CD4-positive, alpha-beta T cell (primary cell): Measurements from ENCODE around the gene POLE3. TPM values are rescaled to one million over a fixed set of nuclear protein-coding genes. Genes with fewer than 3 reads are reported as not detected.
A peak's percentile ranks its signal among the peaks of the same experiment; 100 is the strongest.

Experiments
- ATAC-seq: fragments of 200-7000 bp; cut with Tn5 transposase; one replicate; pipeline ENCODE4 v1.10.0; 2022; ENCODE audit warnings: mild to moderate bottlenecking; ENCODE audit not compliant: poor library complexity
- CTCF ChIA-PET: fragments of 350-600 bp; sonication (Branson Sonifier 250); formaldehyde crosslinking; loops from one replicate; lab custom pipeline; 2021; ENCODE audit warnings: antibody characterized with exemption, inconsistent platforms; lab: Charles Lee
- POLR2A ChIA-PET: fragments of 350-600 bp; sonication (Branson Sonifier 250); formaldehyde crosslinking; loops from one replicate; lab custom pipeline; 2021; ENCODE audit warnings: antibody characterized with exemption, inconsistent platforms; lab: Charles Lee
- DNase-seq, 14 experiments: peaks; one replicate each; pipeline ENCODE4 v3.0.0-alpha.2; 2013 to 2020; ENCODE audit warnings: mixed read lengths in 2 of 14
- H3K27ac ChIP-seq, 2 donors: one replicate each; pipeline versions ENCODE4 v1.5.1 to v1.7.0; 2013; ENCODE audit warnings: low read length in 2 of 2, low read depth in 1 of 2, mild to moderate bottlenecking in 1 of 2
- H3K27me3 ChIP-seq, 2 experiments: 1 replicate in 1 of 2; 2 replicates in 1 of 2; pipeline versions ENCODE4 v1.6.1 to v1.7.0; 2013; ENCODE audit warnings: low read length in 2 of 2, control low read depth in 1 of 2, mild to moderate bottlenecking in 1 of 2, moderate library complexity in 1 of 2; ENCODE audit not compliant: insufficient read depth in 2 of 2, control insufficient read depth in 1 of 2
- H3K36me3 ChIP-seq: one replicate; pipeline ENCODE4 v1.6.1; 2013; ENCODE audit warnings: low read length, control low read depth; ENCODE audit not compliant: insufficient read depth
- H3K4me1 ChIP-seq: one replicate; pipeline ENCODE4 v1.6.1; 2013; ENCODE audit warnings: low read length, control low read depth; ENCODE audit not compliant: insufficient read depth
- H3K4me3 ChIP-seq: one replicate; pipeline ENCODE4 v1.5.1; 2013; ENCODE audit warnings: mild to moderate bottlenecking, low read length, moderate library complexity
- H3K9me3 ChIP-seq, 2 experiments: 1 replicate in 1 of 2; 2 replicates in 1 of 2; pipeline versions ENCODE4 v1.6.1 to v1.7.0; 2013; ENCODE audit warnings: low read length in 2 of 2, mild to moderate bottlenecking in 2 of 2, control low read depth in 1 of 2, moderate library complexity in 1 of 2; ENCODE audit not compliant: control insufficient read depth in 1 of 2, insufficient read depth in 1 of 2
- H3K27ac Mint-ChIP-seq: one replicate; pipeline ENCODE4 v1.8.0; 2020; ENCODE audit warnings: mixed read lengths
- H3K27me3 Mint-ChIP-seq: one replicate; pipeline ENCODE4 v1.8.0; 2021; ENCODE audit warnings: mixed read lengths
- H3K36me3 Mint-ChIP-seq: one replicate; pipeline ENCODE4 v1.8.0; 2021; ENCODE audit warnings: low read depth, mixed read lengths
- H3K4me1 Mint-ChIP-seq: one replicate; pipeline ENCODE4 v1.8.0; 2021; ENCODE audit warnings: low read depth, mixed read lengths
- H3K4me3 Mint-ChIP-seq: one replicate; pipeline ENCODE4 v1.8.0; 2020; ENCODE audit warnings: mild to moderate bottlenecking, mixed read lengths
- H3K9me3 Mint-ChIP-seq: one replicate; pipeline ENCODE4 v1.8.0; 2020; ENCODE audit warnings: mixed read lengths
- CTCF ChIP-seq: fragments of 200-600 bp; IDR thresholded peaks from one replicate; pipeline ENCODE4 v1.8.0; 2022; ENCODE audit warnings: antibody characterized with exemption, mild to moderate bottlenecking
- intact Hi-C, 2 experiments: fragments of 100-400 bp; cut with DNase I in 1 of 2; cut with micrococcal nuclease in 1 of 2; formaldehyde crosslinking; loops; one replicate each; pipeline versions ENCODE4 v1.15.1 to v1.9.0; 2023 to 2025; cut with DNase I, micrococcal nuclease
- total RNA-seq, 174 experiments: library from RNA in 2 of 174; stranded (reverse) in 2 of 174; gene quantifications; one replicate each; pipeline ENCODE4 v1.2.3 and lab custom pipeline; 2021 to 2026

POLE3 gene
- total RNA-seq, 2 experiments from 2014 or later: 63.6 to 64.9 TPM

GRCh38 chr9:113376634-113377567 is 33.6 kb downstream of the POLE3 start, which contains the start of gene HDHD3:
HDHD3 (minus strand) TSS chr9:113376986; CDS start chr9:113374354, 2,632 bp downstream.
- intact Hi-C loops: loop anchor here (1.0 to 2.0 kb wide), 4 partner anchors 24 to 102 kb away; partner anchors contain the start of genes ALAD (in 1 of the 2), C9orf43 (in 1 of the 2), CDC26 (in 1 of the 2) and POLE3 (in 1 of the 2)
- CTCF ChIA-PET: interaction anchor here (2.4 kb wide), 1 partner anchor 24 kb away, joined by 8 read pairs; the partner anchor contains the start of gene ALAD
- peak within 1 kb of the TSS; percentile 87 for H3K4me3 Mint-ChIP-seq

GRCh38 chr9:113375057-113376023 is 35.1 kb downstream of the POLE3 start:
- no peaks in the 10 kb centered on the region for H3K9me3 Mint-ChIP-seq
- Histone ChIP-seq H3K4me1 (peaks cover 23% of the 10 kb centered on the region), H3K36me3 (peaks cover 27% of the 10 kb centered on the region), H3K27me3 (no peaks in the 10 kb centered on the region), H3K4me3 (peak overlapping the region; percentile 96), H3K27ac (no peak overlapping the region), H3K9me3 (no peaks in the 10 kb centered on the region)
- peak overlapping the region; percentile 87 for H3K4me3 Mint-ChIP-seq
- intact Hi-C loops: loop anchor here (1.0 to 2.0 kb wide), 3 partner anchors 35 to 100 kb away; partner anchors contain the start of genes C9orf43 (in 1 of the 2), CDC26 (in 1 of the 2), POLE3 (in 1 of the 2) and PRPF4 (in 1 of the 2)
- peaks cover 21% of the 10 kb centered on the region for H3K4me1 Mint-ChIP-seq
- H3K27ac Mint-ChIP-seq: peak overlapping the region; percentile 90
- no peak for ATAC-seq
- peaks cover 23% of the 10 kb centered on the region for H3K36me3 Mint-ChIP-seq
- TF ChIP-seq CTCF: no peak
- H3K27me3 Mint-ChIP-seq: no peaks in the 10 kb centered on the region
- no peak for DNase-seq
- CTCF ChIA-PET: no interaction called here
- POLR2A ChIA-PET: interaction anchor here (1.1 to 2.3 kb wide), 5 partner anchors 21 to 35 kb away, joined by 3 to 22 read pairs (median 4); partner anchors contain the start of genes C9orf43 and POLE3

More at GRCh38 chr9:113376634-113377567, 33.6 kb downstream of the POLE3 start, which contains the start of gene HDHD3:
- DNase-seq (peak; percentile 50 to 93 (median 76)), ATAC-seq (peak; percentile 88)
- Mint-ChIP-seq H3K4me1 (peaks cover 21% of the 10 kb centered on the region), H3K36me3 (peaks cover 23% of the 10 kb centered on the region), H3K27ac (peak within 1 kb of the TSS; percentile 90), H3K27me3 (no peaks in the 10 kb centered on the region), H3K9me3 (no peaks in the 10 kb centered on the region)
- Histone ChIP-seq H3K36me3 (peaks cover 27% of the 10 kb centered on the region), H3K4me3 (peak within 1 kb of the TSS; percentile 96), H3K9me3 (no peaks in the 10 kb centered on the region), H3K27ac (peak within 1 kb of the TSS; percentile 59 to 65), H3K27me3 (no peaks in the 10 kb centered on the region), H3K4me1 (peaks cover 23% of the 10 kb centered on the region)
- POLR2A ChIA-PET: interaction anchor here (0.7 to 2.3 kb wide), 13 partner anchors 20 to 205 kb away, joined by 3 to 22 read pairs (median 4); partner anchors contain the start of genes ALAD, C9orf43, CDC26 and FKBP15
- no peak for TF ChIP-seq CTCF
